Measurements from ENCODE around the gene MAZ. TPM values are rescaled to one million over a fixed set of nuclear protein-coding genes. Genes with fewer than 3 reads are reported as not detected.

Gene MAZ
- total and polyA plus RNA-seq, 2 of the 8 experiments (the other 6 are each of a cell fraction or from before 2014, with no cell fraction given), result 219 to 380 TPM

DNA sequence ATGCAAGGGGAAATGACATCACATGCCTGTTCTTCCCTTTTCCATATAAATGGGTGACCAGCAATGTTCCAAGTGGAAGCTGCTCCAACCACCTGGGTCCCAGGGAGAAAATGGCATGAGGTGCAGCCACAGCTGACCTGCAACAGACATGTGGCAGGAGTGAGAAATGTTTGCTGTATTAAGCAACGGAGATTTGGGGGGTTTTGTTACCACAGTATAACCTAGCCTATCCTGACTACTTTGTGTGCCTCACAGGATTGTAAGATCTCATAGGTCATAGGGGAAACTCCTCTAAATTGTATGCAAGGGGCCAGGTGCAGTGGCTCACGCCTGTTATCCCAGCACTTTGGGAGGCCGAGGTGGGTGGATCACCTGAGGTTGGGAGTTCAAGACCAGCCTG lies 44.7 kb downstream of the MAZ start:
- H3K14ac ChIP-seq (ENCODE audit: insufficient read length), result no peak overlapping the region
- CTCF ChIA-PET (ENCODE audit: partially characterized antibody), result interaction anchor here (0.8 to 15.0 kb wide), 5 partner anchors 11 to 155 kb away, joined by 3 to 212 read pairs (median 4); partner anchors contain the start of genes MVP and PAGR1
- no peak for TF ChIP-seq SUZ12 (IDR thresholded peaks at IDR 0.05; ENCODE audit: low read length)
- TF ChIP-seq RXRA (IDR thresholded peaks at IDR 0.05; ENCODE audit: insufficient read depth, low read depth, low read length), result no peak
- TF ChIP-seq, protein P1, sequence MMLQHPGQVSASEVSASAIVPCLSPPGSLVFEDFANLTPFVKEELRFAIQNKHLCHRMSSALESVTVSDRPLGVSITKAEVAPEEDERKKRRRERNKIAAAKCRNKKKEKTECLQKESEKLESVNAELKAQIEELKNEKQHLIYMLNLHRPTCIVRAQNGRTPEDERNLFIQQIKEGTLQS (IDR thresholded peaks at IDR 0.05; ENCODE audit: insufficient read depth, low read depth, low read length), result no peak
- no peak for TF ChIP-seq CBX5 (IDR thresholded peaks at IDR 0.05; ENCODE audit: low read depth, low read length)
- TF ChIP-seq GTF2F1 (IDR thresholded peaks at IDR 0.05; ENCODE audit: borderline replicate concordance, low read depth, low read length), result no peak
- no peak for TF ChIP-seq POLR2AphosphoS5 (IDR thresholded peaks at IDR 0.05; ENCODE audit: low read depth, low read length)
- TF ChIP-seq TAF7 (optimal IDR thresholded peaks at IDR 0.05; ENCODE audit: borderline replicate concordance, low read depth, low read length), result no peak
- no peak for TF ChIP-seq CREB1 (IDR thresholded peaks at IDR 0.05)
- TF ChIP-seq BCL11A (IDR thresholded peaks at IDR 0.05; ENCODE audit: low read depth in 2 of 2, low read length in 2 of 2), result no peak
- TF ChIP-seq GABPA (IDR thresholded peaks at IDR 0.05; ENCODE audit: borderline replicate concordance, insufficient read depth, low read length), result no peak
- TF ChIP-seq CEBPB (IDR thresholded peaks at IDR 0.05; ENCODE audit: low read depth, low read length), result no peak
- no peak for TF ChIP-seq SIRT6 (IDR thresholded peaks at IDR 0.05; ENCODE audit: low read length)
- no peak for TF ChIP-seq YY1 (IDR thresholded peaks at IDR 0.05; ENCODE audit: low read depth, low read length)
- no peak for TF ChIP-seq RFX5 (IDR thresholded peaks at IDR 0.05; ENCODE audit: borderline replicate concordance, low read depth, low read length)
- no peak for TF ChIP-seq PHF8 (conservative IDR thresholded peaks at IDR 0.05; ENCODE audit: low read depth, low read length)

More for the DNA sequence above, 44.7 kb downstream of the MAZ start:
- no peak overlapping the region for H2AK5ac ChIP-seq (ENCODE audit: low read depth, low read length)
- no peak overlapping the region for H2BK15ac ChIP-seq (ENCODE audit: low read length)
- no peak overlapping the region for H2BK120ac ChIP-seq (replicated peaks; ENCODE audit: low read depth, low read length)
- no peak overlapping the region for H3K4me3 ChIP-seq (ENCODE audit: extremely low read depth in 1 of 4, insufficient read depth in 2 of 4, low read depth in 3 of 4, low read length in 4 of 4)
- H3K36me3 ChIP-seq (ENCODE audit: control insufficient read depth in 2 of 4, insufficient read depth in 4 of 4, low read length in 3 of 4), result no peaks in the 10 kb centered on the region
- no peak overlapping the region for H3K9ac ChIP-seq (replicated peaks in 1 of 4; ENCODE audit: extremely low read depth in 1 of 4, low read depth in 3 of 4, low read length in 3 of 4)
- no peak overlapping the region for H4K8ac ChIP-seq (ENCODE audit: extremely low read depth, insufficient read depth, low read length)
- WGBS, 2 experiments (ENCODE audit: extremely low coverage in 1 of 2, insufficient coverage in 1 of 2, insufficient read length in 1 of 2, insufficient replicate concordance in 2 of 2, low coverage in 1 of 2, low lambda C conversion rate in 2 of 2, missing lambda C conversion rate in 1 of 2), result 92% methylated on average over 3 of the region's 3 CpGs; no CpG with 5 or more reads in 1 of the 2 experiments
- no peak overlapping the region for H4K91ac ChIP-seq (replicated peaks; ENCODE audit: insufficient read length, low read length)
- no peak overlapping the region for H2BK12ac ChIP-seq (ENCODE audit: low read depth, low read length)
- H2AFZ ChIP-seq (ENCODE audit: low read length), result no peak overlapping the region
- no peak overlapping the region for H4K5ac ChIP-seq (ENCODE audit: insufficient read length, low read depth, low read length)
- H2BK5ac ChIP-seq (ENCODE audit: low read depth, low read length), result no peak overlapping the region
- H3K9me3 ChIP-seq (ENCODE audit: insufficient read depth in 2 of 2, low read depth in 1 of 2, low read length in 1 of 2), result no peaks in the 10 kb centered on the region
- no peak overlapping the region for H3K27ac ChIP-seq (ENCODE audit: low read depth, low read length)
- H3K79me1 ChIP-seq (ENCODE audit: low read depth, low read length), result no peaks in the 10 kb centered on the region
- FAIRE-seq (peak; percentile 48), DNase-seq (ENCODE audit: low read depth in 1 of 2, low spot score in 2 of 2) (no peak)
- no peaks in the 10 kb centered on the region for H3K79me2 ChIP-seq (ENCODE audit: control insufficient read depth in 1 of 2, insufficient read depth in 2 of 2, low read length in 2 of 2)
- no peaks in the 10 kb centered on the region for H3K23me2 ChIP-seq (ENCODE audit: low read depth, low read length)
- H4K20me1 ChIP-seq (replicated peaks in 1 of 2; ENCODE audit: control insufficient read depth in 1 of 2, insufficient read depth in 2 of 2, low read length in 2 of 2), result no peaks in the 10 kb centered on the region
- H3K23ac ChIP-seq (ENCODE audit: insufficient read length), result no peak overlapping the region
- H3K4ac ChIP-seq (replicated peaks; ENCODE audit: insufficient read length, low read depth, low read length), result no peak overlapping the region
- no peak overlapping the region for H2BK20ac ChIP-seq (ENCODE audit: low read length)
- H3K18ac ChIP-seq (ENCODE audit: extremely low read depth, low read length), result no peak overlapping the region; the same call in 1 of the 2 replicates
- POLR2A ChIA-PET (ENCODE audit: partially characterized antibody), result interaction anchor here (1.1 to 3.3 kb wide), 3 partner anchors 11 to 31 kb away, joined by 3 to 11 read pairs (median 4); partner anchors contain the start of genes CDIPT and MVP
- H3K27me3 ChIP-seq (replicated peaks in 1 of 4; ENCODE audit: control insufficient read depth in 3 of 4, extremely low read depth in 1 of 4, insufficient read depth in 3 of 4, low read length in 3 of 4), result no peaks in the 10 kb centered on the region
- H3K4me2 ChIP-seq (ENCODE audit: insufficient read depth in 1 of 2, low read depth in 2 of 2, low read length in 2 of 2), result no peak overlapping the region
- H3K4me1 ChIP-seq (replicated peaks in 1 of 4; ENCODE audit: control insufficient read depth in 3 of 4, insufficient read depth in 4 of 4, low read length in 3 of 4), result no peaks in the 10 kb centered on the region; a peak in 1 of 7 replicates
- H3K56ac ChIP-seq (replicated peaks; ENCODE audit: insufficient read length, low read depth, low read length), result no peak overlapping the region

Measured in H1 (cell line).